Liver (tissue), 9 donors: Measurements from ENCODE around the gene SV2B. TPM values are rescaled to one million over a fixed set of nuclear protein-coding genes. Genes with fewer than 3 reads are reported as not detected.

Experiments used
- DNase-seq: peaks from one replicate; pipeline ENCODE4 v3.0.0-alpha.2; 2017; ENCODE audit warnings: low spot score
- H3K27ac ChIP-seq, 2 donors: one replicate each; pipeline ENCODE4 v1.7.0; 2013; ENCODE audit warnings: inconsistent platforms in 2 of 2, low read length in 2 of 2, control low read depth in 1 of 2, low read depth in 1 of 2, mild to moderate bottlenecking in 1 of 2
- H3K27me3 ChIP-seq, 4 donors: one replicate each; pipeline versions ENCODE4 v1.6.1 to v1.7.0; 2013; ENCODE audit warnings: low read length in 3 of 4, inconsistent platforms in 1 of 4, mild to moderate bottlenecking in 1 of 4, moderate library complexity in 1 of 4; ENCODE audit not compliant: control insufficient read depth in 4 of 4, insufficient read depth in 4 of 4
- H3K36me3 ChIP-seq, 4 donors: one replicate each; pipeline versions ENCODE4 v1.6.1 to v1.7.0; 2013; ENCODE audit warnings: low read length in 3 of 4, mild to moderate bottlenecking in 3 of 4, low read depth in 1 of 4, moderate library complexity in 1 of 4; ENCODE audit not compliant: control insufficient read depth in 4 of 4, insufficient read depth in 3 of 4
- H3K4me1 ChIP-seq, 4 donors: one replicate each; pipeline versions ENCODE4 v1.6.1 to v1.7.0; 2013; ENCODE audit warnings: low read length in 3 of 4, mild to moderate bottlenecking in 3 of 4, moderate library complexity in 1 of 4; ENCODE audit not compliant: control insufficient read depth in 4 of 4, insufficient read depth in 4 of 4
- H3K4me3 ChIP-seq, 3 donors: one replicate each; pipeline versions ENCODE4 v1.6.1 to v1.7.0; 2013; ENCODE audit warnings: low read length in 3 of 3, control low read depth in 1 of 3, low read depth in 1 of 3, mild to moderate bottlenecking in 1 of 3
- H3K9ac ChIP-seq, 2 donors: one replicate each; pipeline ENCODE4 v1.7.0; 2013; ENCODE audit warnings: low read length in 2 of 2, mild to moderate bottlenecking in 2 of 2, moderate library complexity in 2 of 2, control low read depth in 1 of 2, low read depth in 1 of 2
- H3K9me3 ChIP-seq, 4 donors: one replicate each; pipeline versions ENCODE4 v1.6.1 to v1.7.0; 2013; ENCODE audit warnings: low read length in 3 of 4; ENCODE audit not compliant: control insufficient read depth in 4 of 4
- CTCF ChIP-seq: fragments of 150-350 bp; IDR thresholded peaks from 2 replicates; pipeline ENCODE4 v1.5.1; 2017; ENCODE audit warnings: improper control_type of control experiment, low read depth, low read length; ENCODE audit not compliant: missing input control
- EGR1 ChIP-seq, 2 donors: IDR thresholded peaks; 2 replicates each; pipeline ENCODE4 v1.6.1; 2016 to 2018; ENCODE audit warnings: antibody characterized with exemption in 2 of 2, low read depth in 2 of 2
- FOXA1 ChIP-seq: IDR thresholded peaks from 2 replicates; pipeline ENCODE4 v1.6.1; 2016; ENCODE audit warnings: antibody characterized with exemption
- FOXA2 ChIP-seq: IDR thresholded peaks from 2 replicates; pipeline ENCODE4 v1.6.1; 2016; ENCODE audit warnings: antibody characterized with exemption
- GABPA ChIP-seq, 2 donors: IDR thresholded peaks in 1 of 2; conservative IDR thresholded peaks in 1 of 2; 2 replicates each; pipeline ENCODE4 v1.6.1; 2016; ENCODE audit warnings: antibody characterized with exemption in 2 of 2, mild to moderate bottlenecking in 1 of 2, moderate library complexity in 1 of 2
- HNF4A ChIP-seq, 2 donors: conservative IDR thresholded peaks; 2 replicates each; pipeline ENCODE4 v1.6.1; 2016; ENCODE audit warnings: antibody characterized with exemption in 2 of 2, mild to moderate bottlenecking in 2 of 2
- HNF4G ChIP-seq: IDR thresholded peaks from 2 replicates; pipeline ENCODE4 v1.6.1; 2016; ENCODE audit warnings: antibody characterized with exemption
- JUND ChIP-seq, 2 donors: IDR thresholded peaks; 2 replicates each; pipeline ENCODE4 v1.6.1; 2016; ENCODE audit warnings: antibody characterized with exemption in 2 of 2
- NR2F2 ChIP-seq: IDR thresholded peaks from 2 replicates; pipeline ENCODE4 v1.6.1; 2016; ENCODE audit warnings: antibody characterized with exemption
- RAD21 ChIP-seq, 2 donors: IDR thresholded peaks; 2 replicates each; pipeline ENCODE4 v1.6.1; 2016; ENCODE audit warnings: antibody characterized with exemption in 2 of 2, mild to moderate bottlenecking in 2 of 2
- RXRA ChIP-seq, 2 donors: IDR thresholded peaks; 2 replicates each; pipeline ENCODE4 v1.6.1; 2017 to 2018; ENCODE audit warnings: antibody characterized with exemption in 2 of 2, mild to moderate bottlenecking in 1 of 2
- YY1 ChIP-seq: IDR thresholded peaks from 2 replicates; pipeline ENCODE4 v1.6.1; 2016; ENCODE audit warnings: antibody characterized with exemption, mild to moderate bottlenecking
- ZBTB33 ChIP-seq: IDR thresholded peaks from 2 replicates; pipeline ENCODE4 v1.6.1; 2016; ENCODE audit warnings: antibody characterized with exemption
- WGBS: extraction: QIAGEN DNeasy Blood & Tissue Kit; methylation state at CpG from one replicate; pipeline ENCODE4 v1.1.7; 2013; 5-methylcytosine and 5-hydroxymethylcytosine counted together
- polyA plus RNA-seq, 2 donors: library from polyadenylated mRNA; stranded (reverse) in 1 of 2; unstranded in 1 of 2; fragments of 200-250 nt in 1 of 2; fragments of >200 nt in 1 of 2; fragmentation: Nextera tagmentation in 1 of 2; extraction: Ambion mirVana in 1 of 2; gene quantifications; one replicate each; pipeline versions ENCODE4 v1.2.1 to v1.2.3, GENCODE V29; 2013 to 2015
- total RNA-seq, 2 donors: library from RNA; depleted of rRNA; stranded (reverse); fragments of >200 nt; gene quantifications; one replicate each; pipeline ENCODE4 v1.2.3, GENCODE V29; 2014
- donor health status: healthy.
- donor health status: healthy.
- donor health status: healthy.
- donor health status: healthy.
- donor health status: healthy.

The SV2B gene
- total and polyA plus RNA-seq, 4 donors, result 0.08 to 0.16 (median 0.09) TPM; not detected in 1

GRCh38 chr15:91281947-91282346 lies 181.9 kb downstream of the SV2B start:
- Histone ChIP-seq H3K9ac (no peak overlapping the region), H3K36me3 (no peaks in the 10 kb centered on the region), H3K9me3 (no peaks in the 10 kb centered on the region), H3K4me3 (no peak overlapping the region), H3K27ac (no peak overlapping the region), H3K27me3 (peaks cover 0 to 2% (median 0%) of the 10 kb centered on the region in 4 donors), H3K4me1 (no peaks in the 10 kb centered on the region)
- no peak for DNase-seq
- 79% methylated on average over 4 of the region's 4 CpGs for WGBS
- TF ChIP-seq FOXA1 (no peak), FOXA2 (no peak), YY1 (no peak), CTCF (no peak), GABPA (IDR thresholded peaks at IDR 0.05 in 1 of 2, conservative IDR thresholded peaks at IDR 0.05 in 1 of 2) (no peak), NR2F2 (no peak), ZBTB33 (no peak), RXRA (IDR thresholded peaks at IDR 0.05) (no peak), HNF4G (no peak), RAD21 (IDR thresholded peaks at IDR 0.05) (no peak)

- TF ChIP-seq JUND (IDR thresholded peaks at IDR 0.05) (no peak), RXRA (IDR thresholded peaks at IDR 0.05) (no peak), FOXA1 (no peak), HNF4A (conservative IDR thresholded peaks at IDR 0.05) (no peak), YY1 (no peak), HNF4G (no peak), ZBTB33 (no peak), GABPA (IDR thresholded peaks at IDR 0.05 in 1 of 2, conservative IDR thresholded peaks at IDR 0.05 in 1 of 2) (no peak), EGR1 (IDR thresholded peaks at IDR 0.05; ENCODE audit: low read depth in 2 of 2) (no peak), CTCF (no peak)
- Histone ChIP-seq H3K36me3 (no peaks in the 10 kb centered on the region), H3K4me1 (no peaks in the 10 kb centered on the region), H3K9me3 (no peaks in the 10 kb centered on the region), H3K4me3 (no peak overlapping the region), H3K27me3 (no peaks in the 10 kb centered on the region), H3K9ac (no peak overlapping the region), H3K27ac (no peak overlapping the region)
- WGBS, result 77% methylated on average over 1 of the region's 1 CpG
- DNase-seq, result no peak
These were observed 182.4 kb downstream of the SV2B start for GRCh38 chr15:91282486-91282885.
